GM19099 (cell line): ENCODE data around the gene JAK2.

Source experiments
- POLR2A ChIP-seq: IDR thresholded peaks from 3 replicates; pipeline ENCODE4 v1.6.1; 2011; ENCODE audit warnings: low read depth; ENCODE audit not compliant: insufficient read length; ENCODE audit errors: extremely low read depth

The JAK2 gene

DNA sequence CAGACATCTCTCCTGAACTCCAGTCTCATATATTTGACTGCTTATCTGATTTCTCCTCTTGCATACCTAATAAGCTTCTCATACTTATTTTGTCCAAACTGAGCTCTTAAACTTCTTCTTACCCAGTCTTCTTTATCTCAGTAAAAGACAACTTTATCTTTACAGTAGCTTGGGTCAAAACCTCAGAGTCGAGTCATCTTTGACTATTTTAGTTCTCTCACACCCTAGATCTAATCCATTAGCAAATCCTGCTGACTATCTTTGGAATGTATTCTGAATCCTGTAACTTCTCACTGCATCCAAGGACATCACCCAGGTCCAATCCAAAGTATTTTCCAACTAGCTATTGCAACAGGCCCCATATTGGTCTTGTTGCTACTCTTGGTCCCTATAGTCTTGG lies 11.8 kb upstream of the JAK2 start:
- TF ChIP-seq POLR2A: no peak

DNA sequence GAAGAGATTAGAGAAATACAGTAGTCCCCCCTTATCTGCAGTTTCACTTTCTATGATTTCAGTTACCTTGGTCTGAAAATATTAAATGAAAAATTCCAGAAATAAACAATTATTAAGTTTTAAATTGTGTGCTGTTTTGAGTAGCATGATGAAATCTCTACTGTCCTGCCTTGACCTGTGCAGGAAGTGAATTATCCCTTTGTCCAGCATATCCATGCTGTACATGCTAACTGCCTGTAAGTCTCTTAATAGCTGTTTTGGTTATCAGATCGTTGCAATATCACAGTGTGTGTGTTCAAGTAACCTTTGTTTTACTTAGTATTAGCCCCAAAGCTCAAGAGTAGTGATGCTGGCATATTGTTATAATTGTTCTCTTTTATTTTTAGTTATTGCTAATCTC lies 11.2 kb upstream of the JAK2 start:
- TF ChIP-seq POLR2A: no peak

DNA sequence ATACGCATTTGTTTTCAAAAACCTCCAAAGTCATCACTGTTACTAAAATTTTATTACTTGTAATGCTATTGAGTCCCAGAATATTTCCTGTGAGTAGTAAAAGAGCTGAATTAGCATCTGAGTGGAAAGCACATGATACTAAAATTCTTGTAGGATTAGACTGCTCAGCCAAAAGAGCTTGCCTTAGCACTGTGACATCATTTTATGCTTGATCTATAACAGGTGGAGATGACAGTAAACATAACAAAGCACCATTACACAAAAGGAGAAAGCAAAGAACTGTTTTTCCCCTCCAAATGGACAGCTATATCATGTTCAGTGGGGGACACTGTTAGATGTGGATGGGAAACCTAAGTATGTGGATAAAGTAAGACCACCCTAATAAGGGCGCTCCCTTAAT lies 5.8 kb upstream of the JAK2 start:
- TF ChIP-seq POLR2A: no peak

DNA sequence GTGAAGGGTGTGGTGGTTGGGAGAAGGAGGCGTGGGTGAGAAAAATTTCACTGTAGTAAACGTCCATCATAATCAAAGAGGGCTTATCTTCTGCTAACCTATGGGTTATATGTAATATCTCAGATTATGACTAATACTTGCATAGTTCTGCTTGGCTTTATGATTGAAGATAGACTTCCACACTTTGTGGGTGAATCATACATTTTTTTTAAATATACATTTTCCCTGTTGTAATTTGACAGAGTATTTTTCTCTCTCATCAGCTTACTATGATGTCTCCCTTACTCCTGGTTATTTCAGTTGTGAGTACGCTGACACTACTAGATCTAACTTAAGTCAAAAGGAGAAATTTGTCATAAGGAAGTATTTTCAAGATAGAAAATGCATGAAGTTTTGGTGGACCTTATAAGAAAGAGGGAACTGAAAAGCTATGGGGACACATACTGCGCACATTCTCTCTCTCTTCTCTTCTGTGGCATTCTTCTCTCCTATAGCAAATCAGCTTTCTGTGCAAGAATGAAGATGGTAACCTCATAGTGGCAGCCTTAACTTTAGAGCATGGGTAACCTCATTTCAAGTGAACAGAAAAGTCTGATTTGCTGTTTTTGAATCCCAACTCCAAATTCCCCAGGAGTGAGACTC lies 4.9 kb upstream of the JAK2 start:
- no peak for TF ChIP-seq POLR2A

DNA sequence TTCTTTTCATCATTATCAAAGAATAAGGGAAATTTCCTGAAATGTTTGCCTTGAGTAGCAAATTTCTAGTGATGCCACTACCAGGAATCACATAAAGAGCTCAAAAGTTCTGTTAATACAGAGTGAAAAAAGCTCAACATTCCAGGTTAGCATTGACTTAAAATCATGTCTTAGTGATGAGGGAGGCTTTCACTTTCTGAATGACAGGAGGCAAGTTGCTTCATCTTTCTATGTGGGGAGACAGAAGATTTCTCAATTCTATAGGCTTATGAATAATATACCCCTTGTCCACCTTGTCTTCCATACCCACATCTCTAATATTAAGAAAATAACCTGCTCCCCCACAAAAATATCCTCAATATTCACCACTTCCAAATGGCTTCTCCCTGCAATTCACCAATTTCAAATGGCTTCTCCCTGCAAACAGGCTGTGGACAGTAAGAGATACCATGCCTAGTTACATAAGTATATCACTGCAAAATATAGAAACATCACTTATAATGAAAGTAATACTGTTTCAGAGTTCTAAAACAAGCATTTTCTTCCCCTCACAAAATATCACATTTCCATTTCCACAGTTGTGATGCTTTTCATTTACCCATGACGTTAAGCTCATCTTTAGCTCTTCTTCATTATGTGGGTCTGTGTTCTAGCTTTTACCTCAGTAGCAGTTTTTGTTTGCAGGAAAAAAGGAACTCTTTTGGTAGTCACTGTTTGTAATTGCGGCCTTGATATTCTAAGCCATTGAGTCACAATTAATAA lies 2.2 kb upstream of the JAK2 start:
- TF ChIP-seq POLR2A: no peak

DNA sequence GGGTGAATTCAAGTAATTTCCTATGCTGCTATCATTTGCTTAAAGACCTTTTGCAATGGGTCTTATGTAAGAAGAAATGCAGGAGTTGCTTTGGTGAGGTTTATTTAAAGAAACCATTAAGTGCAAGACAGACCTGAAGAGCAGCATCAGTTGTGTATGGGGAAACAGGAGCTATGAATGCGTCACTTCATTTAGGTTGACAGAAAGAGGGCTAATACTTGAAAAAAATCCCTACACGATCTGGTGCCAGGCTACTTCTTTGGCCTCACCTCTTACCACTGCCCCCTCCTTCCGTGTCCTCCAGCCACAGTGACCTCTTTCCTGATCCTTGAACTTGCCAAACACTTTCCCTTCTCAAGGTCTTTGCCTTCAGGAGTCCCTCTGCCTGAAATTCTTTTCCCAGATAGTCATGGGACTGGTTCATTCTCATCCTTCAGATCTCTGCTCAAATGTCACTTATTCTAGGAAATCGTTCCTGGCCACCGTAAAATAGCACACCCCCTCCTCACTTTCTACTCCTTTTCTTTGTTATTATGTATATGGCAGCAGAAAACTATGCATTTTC lies 1.4 kb upstream of the JAK2 start:
- TF ChIP-seq POLR2A: no peak

DNA sequence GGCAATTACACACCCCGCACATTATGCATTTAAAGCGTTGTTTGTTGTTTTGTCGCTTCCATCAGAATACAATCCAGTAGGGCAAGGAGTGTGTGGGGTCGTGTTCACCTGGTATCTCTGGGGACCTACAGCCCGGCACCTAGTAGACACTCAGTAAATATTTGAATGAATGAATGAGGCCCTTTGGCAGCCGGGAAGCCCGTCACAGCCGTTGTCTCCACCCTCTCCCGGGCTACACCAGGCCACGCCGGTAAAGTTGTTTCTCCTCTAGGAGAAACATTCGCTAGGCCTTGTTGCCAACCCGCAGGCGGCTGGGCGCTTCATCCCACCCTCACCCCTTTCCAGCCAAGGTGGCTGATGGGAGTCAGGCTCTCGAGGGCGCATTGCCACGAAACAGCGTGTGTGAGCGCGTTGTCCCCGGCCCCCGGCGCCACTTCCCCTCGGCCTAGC lies 876 bp upstream of the JAK2 start:
- no peak for TF ChIP-seq POLR2A

DNA sequence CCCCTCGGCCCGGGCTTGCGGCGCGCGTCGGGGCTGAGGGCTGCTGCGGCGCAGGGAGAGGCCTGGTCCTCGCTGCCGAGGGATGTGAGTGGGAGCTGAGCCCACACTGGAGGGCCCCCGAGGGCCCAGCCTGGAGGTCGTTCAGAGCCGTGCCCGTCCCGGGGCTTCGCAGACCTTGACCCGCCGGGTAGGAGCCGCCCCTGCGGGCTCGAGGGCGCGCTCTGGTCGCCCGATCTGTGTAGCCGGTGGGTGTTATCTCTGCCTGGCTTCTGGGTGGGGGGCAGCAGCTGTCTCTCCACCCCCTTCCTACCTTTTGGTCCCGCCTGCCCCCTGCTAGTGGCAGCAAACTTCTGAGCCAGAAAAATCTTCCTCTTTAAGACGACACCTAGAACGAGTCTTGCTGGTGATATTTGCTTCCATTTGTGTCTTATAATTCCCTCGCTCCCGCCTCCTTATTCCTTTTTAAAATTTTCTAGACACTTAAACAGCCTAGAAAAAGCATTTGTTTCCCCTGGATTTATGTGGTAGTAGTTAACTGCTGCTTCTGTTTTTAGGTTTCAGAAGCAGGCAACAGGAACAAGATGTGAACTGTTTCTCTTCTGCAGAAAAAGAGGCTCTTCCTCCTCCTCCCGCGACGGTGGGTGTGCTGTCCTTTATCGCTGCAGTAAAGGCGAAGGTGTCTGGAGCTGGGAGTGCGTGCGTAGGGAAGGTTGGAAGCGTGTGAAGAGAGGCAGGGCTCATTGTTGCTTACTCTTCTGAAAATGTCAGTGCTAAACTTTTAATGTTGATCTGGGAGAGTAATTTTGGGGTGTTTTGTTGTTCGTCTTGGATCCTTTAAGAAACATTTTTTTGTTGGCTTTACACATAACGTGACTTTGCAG lies 554 bp downstream of the JAK2 start:
- no peak for TF ChIP-seq POLR2A

DNA sequence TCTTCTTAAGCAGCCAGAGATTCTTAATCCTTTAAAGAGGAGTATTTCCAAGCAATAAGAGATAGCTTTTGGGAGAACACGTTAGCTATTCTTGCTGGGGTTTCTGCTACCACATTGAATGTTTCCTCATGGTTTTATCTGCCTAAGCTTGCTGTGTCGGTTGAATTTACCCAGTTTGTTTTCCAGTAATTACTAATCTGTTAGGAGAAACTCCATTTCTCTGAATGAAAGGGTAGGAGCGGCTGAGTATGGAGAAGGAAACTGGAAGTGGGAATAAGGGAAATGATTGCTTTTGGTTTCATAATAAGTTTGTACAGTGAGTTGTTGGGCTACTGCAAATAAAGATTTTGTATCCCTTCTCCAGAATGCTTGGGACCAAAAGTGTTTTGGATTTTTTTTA lies 1.2 kb downstream of the JAK2 start:
- TF ChIP-seq POLR2A: no peak

DNA sequence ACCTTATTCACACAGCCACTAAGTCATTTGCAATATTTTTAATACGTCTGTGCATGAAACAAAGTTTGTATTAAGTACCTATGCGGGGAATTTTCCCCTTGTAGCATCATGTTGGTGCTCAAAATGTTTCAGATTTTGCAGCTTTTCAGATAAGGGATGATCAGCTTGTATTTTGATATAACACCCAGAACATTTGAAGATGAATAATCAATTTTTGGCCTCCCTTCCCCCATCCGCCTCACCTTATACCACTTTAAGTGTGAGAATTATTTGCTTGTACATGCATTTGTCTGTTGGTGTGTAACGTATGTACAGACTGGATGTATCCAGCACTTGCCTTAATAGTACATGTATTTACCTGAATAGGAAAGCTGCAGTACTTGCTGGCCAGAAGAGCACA lies 1.7 kb downstream of the JAK2 start:
- no peak for TF ChIP-seq POLR2A

DNA sequence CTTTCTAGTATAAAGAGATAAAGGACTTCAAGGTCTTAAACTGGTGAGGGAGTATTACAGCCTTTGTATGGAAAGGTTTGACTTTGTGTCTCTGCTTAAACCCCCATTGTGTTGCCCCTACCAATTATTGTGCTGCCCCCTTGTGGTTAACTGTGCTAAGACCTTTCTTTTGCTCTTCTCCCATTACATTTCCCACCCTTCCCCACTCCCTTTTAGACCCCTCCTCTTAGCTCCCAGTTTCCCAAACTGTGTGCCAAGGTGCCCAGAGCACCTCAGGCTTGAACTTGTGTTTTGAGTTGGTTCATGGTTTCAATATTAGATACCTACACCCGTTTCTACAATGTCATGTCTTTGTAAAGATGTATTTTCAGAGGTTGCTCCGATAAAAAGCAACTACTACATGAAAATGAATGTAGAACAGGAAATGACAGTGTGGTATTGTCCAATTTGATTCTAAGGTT lies 2.9 kb downstream of the JAK2 start:
- TF ChIP-seq POLR2A: no peak

DNA sequence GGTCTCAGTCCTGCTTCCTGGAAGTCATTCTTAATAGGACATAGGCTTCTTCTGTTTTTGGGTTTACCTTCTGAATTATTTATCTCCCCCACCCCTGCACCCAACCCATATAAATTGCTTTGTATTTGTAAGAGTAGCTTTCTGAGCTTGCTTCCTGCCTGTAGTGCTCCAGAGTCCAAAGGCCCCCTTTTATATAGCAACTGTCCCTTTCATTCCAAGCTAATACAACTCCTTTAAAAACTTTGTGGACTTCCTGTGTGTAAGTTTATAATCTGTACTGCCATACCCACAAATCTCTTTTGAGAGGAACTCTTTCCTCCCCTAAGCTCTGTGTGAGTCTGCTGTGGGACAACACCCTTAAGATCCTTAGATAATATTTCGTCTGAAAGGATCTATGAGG lies 7.8 kb downstream of the JAK2 start:
- TF ChIP-seq POLR2A: no peak

DNA sequence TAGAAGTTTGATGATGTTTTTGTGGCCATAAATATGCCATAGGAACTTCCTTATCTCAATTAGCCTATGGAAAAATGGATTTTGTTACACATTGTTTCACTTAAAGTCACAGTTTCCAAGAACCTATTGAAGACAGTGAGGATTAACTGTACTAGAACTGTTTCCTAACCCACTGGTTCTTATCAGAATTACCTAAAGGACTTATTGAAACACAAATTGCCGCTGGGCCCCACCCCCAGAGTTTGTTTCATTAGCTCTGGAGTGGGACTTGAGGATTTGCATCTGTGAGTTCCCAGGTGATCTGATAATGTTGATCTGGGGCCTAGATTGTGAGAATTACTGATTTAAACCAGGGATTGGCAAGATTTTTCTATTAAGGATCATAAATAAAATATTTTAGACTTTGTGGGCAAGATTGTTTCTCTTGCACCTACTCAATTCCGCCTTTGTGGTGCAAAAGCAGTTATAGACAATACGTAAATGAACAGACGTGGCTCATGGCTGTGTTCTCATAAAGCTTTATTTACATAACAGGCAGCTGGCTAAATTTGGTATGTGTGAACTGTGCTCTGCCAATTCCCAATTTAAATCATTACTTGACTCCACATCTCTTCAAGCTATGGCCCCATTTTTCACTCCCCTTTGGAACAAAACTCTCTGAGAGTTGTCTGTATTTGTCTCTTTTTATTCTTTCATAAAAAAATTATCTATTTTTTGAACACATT lies 9.3 kb downstream of the JAK2 start:
- no peak for TF ChIP-seq POLR2A

DNA sequence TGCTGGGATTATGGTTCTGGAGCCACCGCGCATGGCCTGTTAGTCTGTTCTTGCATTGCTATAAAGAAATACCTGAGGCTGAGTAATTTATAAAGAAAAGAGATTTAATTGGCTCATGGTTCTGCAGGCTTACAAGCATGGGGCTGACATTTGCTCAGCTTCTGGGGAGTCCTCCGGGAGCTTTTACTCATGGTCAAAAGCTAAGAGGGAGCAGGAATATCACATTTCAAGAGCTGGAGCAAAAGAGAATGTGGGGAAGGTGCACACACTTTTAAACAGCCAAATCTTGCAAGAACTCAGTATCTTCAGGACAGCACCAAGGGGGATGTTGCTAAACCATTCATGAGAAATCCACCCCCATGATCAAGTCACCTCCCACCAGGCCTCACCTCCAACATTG lies 12.1 kb downstream of the JAK2 start:
- TF ChIP-seq POLR2A: no peak

DNA sequence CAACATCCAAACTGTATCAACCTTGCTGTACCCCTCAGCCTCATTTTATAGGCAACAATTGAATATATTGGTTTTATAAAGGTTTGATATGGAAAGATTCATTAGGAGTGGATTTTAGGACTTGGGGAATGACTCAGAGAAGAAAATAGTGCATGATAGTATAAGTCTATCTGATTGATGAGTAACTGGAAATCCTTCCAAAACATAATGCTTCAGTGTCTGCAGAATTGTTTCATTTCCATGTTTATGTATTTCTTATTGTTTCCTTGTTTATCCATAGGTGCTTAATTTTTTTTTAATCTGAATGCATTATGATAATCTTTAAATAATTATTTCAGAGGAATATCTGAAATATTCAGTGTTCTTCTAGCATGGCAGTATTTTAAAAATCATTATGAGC lies 12.6 kb downstream of the JAK2 start:
- TF ChIP-seq POLR2A: no peak
